AG04450 (cell line): ENCODE results near the gene MAGI2. TPM values are rescaled to one million over a fixed set of nuclear protein-coding genes. Genes with fewer than 3 reads are reported as not detected.

Source experiments
- CTCF ChIA-PET: fragments of 300-600, 350-600 bp; formaldehyde crosslinking; extraction: SDS; loops from one replicate; lab custom pipeline; 2022; ENCODE audit warnings: antibody characterized with exemption, inconsistent platforms; lab: Charles Lee
- POLR2A ChIA-PET: fragments of 350-600 bp; formaldehyde crosslinking; extraction: SDS; loops from one replicate; lab custom pipeline; 2021; ENCODE audit warnings: antibody characterized with exemption, inconsistent platforms; lab: Yijun Ruan, JAX
- DNase-seq: peaks from one replicate; pipeline ENCODE4 v3.0.0-alpha.2; 2011; ENCODE audit warnings: low read depth, low spot score
- H3K27ac ChIP-seq: one replicate; pipeline ENCODE4 v1.5.1; 2012; ENCODE audit warnings: low read depth, low read length, control low read depth
- H3K27me3 ChIP-seq: one replicate; pipeline ENCODE4 v1.6.0; 2012; ENCODE audit warnings: low read length; ENCODE audit not compliant: control insufficient read depth, insufficient read depth
- H3K4me3 ChIP-seq: 2 replicates; pipeline ENCODE4 v1.5.1; 2011; ENCODE audit warnings: mild to moderate bottlenecking, low read depth, low read length, control low read depth
- H3K9me3 ChIP-seq: 2 replicates; pipeline ENCODE4 v1.5.1; 2012; ENCODE audit warnings: low read length; ENCODE audit not compliant: control insufficient read depth, insufficient read depth
- CTCF ChIP-seq: IDR thresholded peaks from 2 replicates; pipeline ENCODE4 v1.5.1; 2011; ENCODE audit warnings: low read depth, low read length, control low read depth, inconsistent platforms
- polyA plus RNA-seq: library from polyadenylated mRNA; depleted of rRNA; stranded (reverse); fragments of >200 nt; gene quantifications from 2 replicates; pipeline ENCODE4 v1.2.3, GENCODE V29; 2011

MAGI2 gene
- polyA plus RNA-seq, 1 experiment: 2.3 TPM

DNA sequence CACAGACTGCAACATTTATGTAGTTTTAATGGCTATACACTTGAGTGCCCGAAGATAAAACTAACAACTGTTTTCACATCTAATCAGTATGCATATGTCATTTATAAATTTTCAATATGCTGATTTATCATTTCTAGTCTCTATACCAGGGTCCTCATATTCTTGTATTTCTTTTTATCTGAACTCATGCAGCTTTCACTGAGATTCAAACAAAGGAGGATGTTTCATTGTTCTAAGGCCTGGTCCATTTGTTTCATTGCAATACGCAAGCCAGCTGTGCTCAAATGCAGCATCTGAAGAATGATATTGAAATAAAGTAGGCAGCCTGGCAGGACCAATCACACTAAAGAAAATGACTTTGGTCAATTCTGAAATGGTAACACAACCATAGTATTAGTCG, 31.7 kb downstream of the MAGI2 start:
- no peak for TF ChIP-seq CTCF
- H3K4me3 ChIP-seq: no peak overlapping the region
- H3K9me3 ChIP-seq: no peaks in the 10 kb centered on the region
- ChIA-PET POLR2A (no interaction called here), CTCF (interaction anchor here (0.6 to 0.7 kb wide), 2 partner anchors 123 to 339 kb away, joined by 4 read pairs; no protein-coding TSS in a partner anchor)
- no peaks in the 10 kb centered on the region for H3K27me3 ChIP-seq
- H3K27ac ChIP-seq: no peak overlapping the region
- no peak for DNase-seq

DNA sequence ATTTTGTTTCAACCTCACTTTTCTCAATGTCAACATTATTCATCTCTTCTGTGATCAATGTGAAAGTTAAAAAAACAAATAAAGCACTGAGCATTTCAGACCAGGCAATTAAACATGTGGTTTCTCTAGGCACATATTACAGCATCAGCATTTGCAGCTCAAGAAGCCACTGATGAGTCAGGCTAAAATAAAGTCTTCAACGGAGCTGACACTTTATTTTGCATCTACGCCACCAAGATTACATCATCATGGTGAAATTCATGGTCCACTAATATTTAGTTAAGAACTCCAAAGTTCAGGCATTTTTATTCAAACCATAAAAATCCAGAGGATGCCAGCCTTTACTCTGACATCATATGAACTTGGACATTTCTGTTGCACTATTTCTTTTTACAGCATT, 33.0 kb downstream of the MAGI2 start:
- Histone ChIP-seq H3K27ac (no peak overlapping the region), H3K27me3 (no peaks in the 10 kb centered on the region), H3K4me3 (no peak overlapping the region), H3K9me3 (no peaks in the 10 kb centered on the region)
- DNase-seq: peak; percentile 85
- CTCF ChIA-PET: no interaction called here
- no peak for TF ChIP-seq CTCF
- POLR2A ChIA-PET: interaction anchor here (1.3 kb wide), 1 partner anchor 33 kb away, joined by 9 read pairs; the partner anchor contains the start of gene MAGI2

DNA sequence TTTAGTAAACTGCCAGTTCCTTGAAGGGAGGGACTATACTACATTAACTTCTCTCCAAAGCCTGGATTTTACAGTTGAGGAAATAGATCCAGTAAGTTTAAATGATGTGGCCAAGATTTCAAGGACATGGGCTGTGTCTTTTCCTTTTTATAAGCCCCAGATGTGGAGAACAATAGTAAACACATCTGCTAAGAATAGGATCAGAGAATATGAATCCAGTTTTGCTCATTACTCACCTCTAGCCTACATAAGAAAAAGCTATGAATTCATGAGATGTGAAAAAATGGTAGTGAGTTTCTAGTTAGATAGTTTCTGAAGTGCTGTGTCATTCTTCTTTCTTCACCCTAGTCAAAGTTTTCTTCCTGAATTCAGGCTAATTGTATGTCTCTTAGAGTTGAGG, 38.6 kb downstream of the MAGI2 start:
- ChIA-PET CTCF (no interaction called here), POLR2A (no interaction called here)
- no peaks in the 10 kb centered on the region for H3K9me3 ChIP-seq
- H3K27me3 ChIP-seq: no peaks in the 10 kb centered on the region
- H3K27ac ChIP-seq: no peak overlapping the region
- no peak for TF ChIP-seq CTCF
- no peak for DNase-seq
- no peak overlapping the region for H3K4me3 ChIP-seq

- Histone ChIP-seq H3K4me3 (no peak overlapping the region), H3K9me3 (no peaks in the 10 kb centered on the region), H3K27ac (no peak overlapping the region), H3K27me3 (no peaks in the 10 kb centered on the region)
- POLR2A ChIA-PET: no interaction called here
- TF ChIP-seq CTCF: no peak
- CTCF ChIA-PET: no interaction called here
- DNase-seq: no peak
These were observed 40.6 kb downstream of the MAGI2 start for GRCh38 chr7:79412915-79413314.

DNA sequence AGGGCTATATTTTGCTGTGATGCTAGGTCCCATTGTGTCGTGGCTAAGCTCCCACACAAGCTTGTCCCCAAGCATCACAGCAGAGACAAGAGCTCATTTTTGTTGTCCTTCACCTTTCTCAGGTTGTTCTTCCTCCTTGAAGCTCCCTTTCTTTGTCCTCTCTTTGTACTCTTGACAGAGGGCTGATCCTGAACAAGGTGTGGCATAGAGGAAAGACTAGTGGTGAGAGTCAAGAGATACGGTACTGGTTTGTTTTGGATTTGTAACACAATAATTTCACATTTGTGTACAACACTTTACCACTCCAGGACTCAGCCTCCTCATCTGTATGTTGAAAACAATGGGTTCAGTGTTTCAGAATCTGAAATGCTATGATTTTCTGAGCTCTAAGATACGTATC, 41.0 kb downstream of the MAGI2 start:
- TF ChIP-seq CTCF: no peak
- H3K27me3 ChIP-seq: no peaks in the 10 kb centered on the region
- POLR2A ChIA-PET: no interaction called here
- CTCF ChIA-PET: no interaction called here
- DNase-seq: no peak
- H3K9me3 ChIP-seq: no peaks in the 10 kb centered on the region
- no peak overlapping the region for H3K27ac ChIP-seq
- H3K4me3 ChIP-seq: no peak overlapping the region
